Measurements from ENCODE around the gene PTPRT. TPM values are rescaled to one million over a fixed set of nuclear protein-coding genes. Genes with fewer than 3 reads are reported as not detected.

PTPRT gene
- total and polyA plus RNA-seq, 4 donors, result 0.14 to 2.8 (median 0.40) TPM

DNA sequence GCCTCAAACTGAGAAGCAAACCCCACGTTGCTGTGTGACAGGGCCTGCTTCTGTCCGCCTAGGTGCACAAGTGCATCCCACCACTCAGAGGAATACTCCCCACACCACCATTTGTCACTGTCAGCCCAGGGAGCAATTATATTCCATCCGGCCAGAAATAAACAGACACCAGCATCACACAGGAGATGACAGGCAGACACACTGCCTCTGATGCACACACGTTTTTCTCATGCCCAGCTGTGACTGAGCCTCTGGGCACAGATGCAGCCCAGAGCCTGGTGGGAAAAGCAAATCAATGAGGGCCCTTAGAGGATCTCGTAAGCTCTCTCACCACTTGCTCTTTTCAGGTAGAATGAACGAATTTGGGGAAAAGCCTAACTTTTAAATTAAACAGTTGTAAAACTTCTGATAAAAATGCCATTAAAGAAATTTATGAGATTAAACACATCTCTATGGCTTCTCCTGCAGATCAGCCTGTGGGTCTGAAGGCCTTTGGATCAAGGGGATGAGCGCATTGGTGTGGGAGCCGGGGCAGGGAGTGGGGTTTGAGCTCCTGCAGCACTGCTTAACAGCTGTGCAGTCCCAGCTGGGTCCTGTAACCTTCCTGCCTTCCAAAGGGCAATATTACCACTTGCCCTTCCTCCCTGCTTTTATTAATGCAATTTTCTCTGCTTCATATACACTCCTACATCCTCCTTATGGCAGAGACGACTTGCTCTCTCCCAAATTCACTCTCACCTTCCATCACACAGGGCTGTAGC lies 624.3 kb downstream of the PTPRT start:
- Histone ChIP-seq H3K4me1 (ENCODE audit: control insufficient read depth in 4 of 4, insufficient read depth in 4 of 4, low read length in 3 of 4) (no peaks in the 10 kb centered on the region), H3K4me3 (ENCODE audit: low read depth in 1 of 3, low read length in 3 of 3) (no peak overlapping the region), H3K9ac (ENCODE audit: low read depth in 1 of 2, low read length in 2 of 2) (no peak overlapping the region), H3K9me3 (ENCODE audit: control insufficient read depth in 4 of 4, low read length in 3 of 4) (peaks cover 0 to 1% (median 0%) of the 10 kb centered on the region in 4 donors), H3K27me3 (ENCODE audit: control insufficient read depth in 4 of 4, insufficient read depth in 4 of 4, low read length in 3 of 4) (peaks cover 0 to 2% (median 0%) of the 10 kb centered on the region in 4 donors), H3K27ac (ENCODE audit: low read depth in 1 of 2, low read length in 2 of 2) (no peak overlapping the region), H3K36me3 (ENCODE audit: control insufficient read depth in 4 of 4, insufficient read depth in 3 of 4, low read depth in 1 of 4, low read length in 3 of 4) (no peaks in the 10 kb centered on the region)
- TF ChIP-seq RAD21 (IDR thresholded peaks at IDR 0.05) (no peak), NR2F2 (IDR thresholded peaks at IDR 0.05) (no peak), SP1 (IDR thresholded peaks at IDR 0.05) (no peak), TAF1 (conservative IDR thresholded peaks at IDR 0.05) (no peak), FOXA2 (IDR thresholded peaks at IDR 0.05) (no peak), FOXA1 (IDR thresholded peaks at IDR 0.05) (no peak), YY1 (IDR thresholded peaks at IDR 0.05) (no peak), EGR1 (IDR thresholded peaks at IDR 0.05; ENCODE audit: low read depth in 2 of 2) (no peak), JUND (IDR thresholded peaks at IDR 0.05) (no peak), HNF4A (conservative IDR thresholded peaks at IDR 0.05) (no peak), RXRA (IDR thresholded peaks at IDR 0.05) (no peak), HNF4G (IDR thresholded peaks at IDR 0.05) (no peak), GABPA (IDR thresholded peaks at IDR 0.05 in 1 of 2, conservative IDR thresholded peaks at IDR 0.05 in 1 of 2) (no peak)
- TF ChIP-seq, protein P1, sequence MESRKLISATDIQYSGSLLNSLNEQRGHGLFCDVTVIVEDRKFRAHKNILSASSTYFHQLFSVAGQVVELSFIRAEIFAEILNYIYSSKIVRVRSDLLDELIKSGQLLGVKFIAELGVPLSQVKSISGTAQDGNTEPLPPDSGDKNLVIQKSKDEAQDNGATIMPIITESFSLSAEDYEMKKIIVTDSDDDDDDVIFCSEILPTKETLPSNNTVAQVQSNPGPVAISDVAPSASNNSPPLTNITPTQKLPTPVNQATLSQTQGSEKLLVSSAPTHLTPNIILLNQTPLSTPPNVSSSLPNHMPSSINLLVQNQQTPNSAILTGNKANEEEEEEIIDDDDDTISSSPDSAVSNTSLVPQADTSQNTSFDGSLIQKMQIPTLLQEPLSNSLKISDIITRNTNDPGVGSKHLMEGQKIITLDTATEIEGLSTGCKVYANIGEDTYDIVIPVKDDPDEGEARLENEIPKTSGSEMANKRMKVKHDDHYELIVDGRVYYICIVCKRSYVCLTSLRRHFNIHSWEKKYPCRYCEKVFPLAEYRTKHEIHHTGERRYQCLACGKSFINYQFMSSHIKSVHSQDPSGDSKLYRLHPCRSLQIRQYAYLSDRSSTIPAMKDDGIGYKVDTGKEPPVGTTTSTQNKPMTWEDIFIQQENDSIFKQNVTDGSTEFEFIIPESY (IDR thresholded peaks at IDR 0.05), result no peak
- TF ChIP-seq, protein P2, sequence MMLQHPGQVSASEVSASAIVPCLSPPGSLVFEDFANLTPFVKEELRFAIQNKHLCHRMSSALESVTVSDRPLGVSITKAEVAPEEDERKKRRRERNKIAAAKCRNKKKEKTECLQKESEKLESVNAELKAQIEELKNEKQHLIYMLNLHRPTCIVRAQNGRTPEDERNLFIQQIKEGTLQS (IDR thresholded peaks at IDR 0.05), result no peak
- TF ChIP-seq, protein P3, sequence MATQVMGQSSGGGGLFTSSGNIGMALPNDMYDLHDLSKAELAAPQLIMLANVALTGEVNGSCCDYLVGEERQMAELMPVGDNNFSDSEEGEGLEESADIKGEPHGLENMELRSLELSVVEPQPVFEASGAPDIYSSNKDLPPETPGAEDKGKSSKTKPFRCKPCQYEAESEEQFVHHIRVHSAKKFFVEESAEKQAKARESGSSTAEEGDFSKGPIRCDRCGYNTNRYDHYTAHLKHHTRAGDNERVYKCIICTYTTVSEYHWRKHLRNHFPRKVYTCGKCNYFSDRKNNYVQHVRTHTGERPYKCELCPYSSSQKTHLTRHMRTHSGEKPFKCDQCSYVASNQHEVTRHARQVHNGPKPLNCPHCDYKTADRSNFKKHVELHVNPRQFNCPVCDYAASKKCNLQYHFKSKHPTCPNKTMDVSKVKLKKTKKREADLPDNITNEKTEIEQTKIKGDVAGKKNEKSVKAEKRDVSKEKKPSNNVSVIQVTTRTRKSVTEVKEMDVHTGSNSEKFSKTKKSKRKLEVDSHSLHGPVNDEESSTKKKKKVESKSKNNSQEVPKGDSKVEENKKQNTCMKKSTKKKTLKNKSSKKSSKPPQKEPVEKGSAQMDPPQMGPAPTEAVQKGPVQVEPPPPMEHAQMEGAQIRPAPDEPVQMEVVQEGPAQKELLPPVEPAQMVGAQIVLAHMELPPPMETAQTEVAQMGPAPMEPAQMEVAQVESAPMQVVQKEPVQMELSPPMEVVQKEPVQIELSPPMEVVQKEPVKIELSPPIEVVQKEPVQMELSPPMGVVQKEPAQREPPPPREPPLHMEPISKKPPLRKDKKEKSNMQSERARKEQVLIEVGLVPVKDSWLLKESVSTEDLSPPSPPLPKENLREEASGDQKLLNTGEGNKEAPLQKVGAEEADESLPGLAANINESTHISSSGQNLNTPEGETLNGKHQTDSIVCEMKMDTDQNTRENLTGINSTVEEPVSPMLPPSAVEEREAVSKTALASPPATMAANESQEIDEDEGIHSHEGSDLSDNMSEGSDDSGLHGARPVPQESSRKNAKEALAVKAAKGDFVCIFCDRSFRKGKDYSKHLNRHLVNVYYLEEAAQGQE (IDR thresholded peaks at IDR 0.05), result no peak
- TF ChIP-seq, protein P4, sequence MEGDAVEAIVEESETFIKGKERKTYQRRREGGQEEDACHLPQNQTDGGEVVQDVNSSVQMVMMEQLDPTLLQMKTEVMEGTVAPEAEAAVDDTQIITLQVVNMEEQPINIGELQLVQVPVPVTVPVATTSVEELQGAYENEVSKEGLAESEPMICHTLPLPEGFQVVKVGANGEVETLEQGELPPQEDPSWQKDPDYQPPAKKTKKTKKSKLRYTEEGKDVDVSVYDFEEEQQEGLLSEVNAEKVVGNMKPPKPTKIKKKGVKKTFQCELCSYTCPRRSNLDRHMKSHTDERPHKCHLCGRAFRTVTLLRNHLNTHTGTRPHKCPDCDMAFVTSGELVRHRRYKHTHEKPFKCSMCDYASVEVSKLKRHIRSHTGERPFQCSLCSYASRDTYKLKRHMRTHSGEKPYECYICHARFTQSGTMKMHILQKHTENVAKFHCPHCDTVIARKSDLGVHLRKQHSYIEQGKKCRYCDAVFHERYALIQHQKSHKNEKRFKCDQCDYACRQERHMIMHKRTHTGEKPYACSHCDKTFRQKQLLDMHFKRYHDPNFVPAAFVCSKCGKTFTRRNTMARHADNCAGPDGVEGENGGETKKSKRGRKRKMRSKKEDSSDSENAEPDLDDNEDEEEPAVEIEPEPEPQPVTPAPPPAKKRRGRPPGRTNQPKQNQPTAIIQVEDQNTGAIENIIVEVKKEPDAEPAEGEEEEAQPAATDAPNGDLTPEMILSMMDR (IDR thresholded peaks at IDR 0.05; ENCODE audit: low read depth, low read length, missing input control), result no peak
- TF ChIP-seq, protein P5, sequence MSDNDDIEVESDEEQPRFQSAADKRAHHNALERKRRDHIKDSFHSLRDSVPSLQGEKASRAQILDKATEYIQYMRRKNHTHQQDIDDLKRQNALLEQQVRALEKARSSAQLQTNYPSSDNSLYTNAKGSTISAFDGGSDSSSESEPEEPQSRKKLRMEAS (IDR thresholded peaks at IDR 0.05), result no peak
- WGBS, result 73% methylated on average over 9 of the region's 9 CpGs
- DNase-seq (ENCODE audit: low spot score), result no peak

Measured in liver (tissue), 9 donors.